ENCODE measurements around the gene ATP5F1B. TPM values are rescaled to one million over a fixed set of nuclear protein-coding genes. Genes with fewer than 3 reads are reported as not detected.

ATP5F1B gene
- total and polyA plus RNA-seq, 9 of the 15 experiments (the other 6 are each of a cell fraction or from before 2014, with no cell fraction given) = 908 to 3,125 (median 1,482) TPM

DNA sequence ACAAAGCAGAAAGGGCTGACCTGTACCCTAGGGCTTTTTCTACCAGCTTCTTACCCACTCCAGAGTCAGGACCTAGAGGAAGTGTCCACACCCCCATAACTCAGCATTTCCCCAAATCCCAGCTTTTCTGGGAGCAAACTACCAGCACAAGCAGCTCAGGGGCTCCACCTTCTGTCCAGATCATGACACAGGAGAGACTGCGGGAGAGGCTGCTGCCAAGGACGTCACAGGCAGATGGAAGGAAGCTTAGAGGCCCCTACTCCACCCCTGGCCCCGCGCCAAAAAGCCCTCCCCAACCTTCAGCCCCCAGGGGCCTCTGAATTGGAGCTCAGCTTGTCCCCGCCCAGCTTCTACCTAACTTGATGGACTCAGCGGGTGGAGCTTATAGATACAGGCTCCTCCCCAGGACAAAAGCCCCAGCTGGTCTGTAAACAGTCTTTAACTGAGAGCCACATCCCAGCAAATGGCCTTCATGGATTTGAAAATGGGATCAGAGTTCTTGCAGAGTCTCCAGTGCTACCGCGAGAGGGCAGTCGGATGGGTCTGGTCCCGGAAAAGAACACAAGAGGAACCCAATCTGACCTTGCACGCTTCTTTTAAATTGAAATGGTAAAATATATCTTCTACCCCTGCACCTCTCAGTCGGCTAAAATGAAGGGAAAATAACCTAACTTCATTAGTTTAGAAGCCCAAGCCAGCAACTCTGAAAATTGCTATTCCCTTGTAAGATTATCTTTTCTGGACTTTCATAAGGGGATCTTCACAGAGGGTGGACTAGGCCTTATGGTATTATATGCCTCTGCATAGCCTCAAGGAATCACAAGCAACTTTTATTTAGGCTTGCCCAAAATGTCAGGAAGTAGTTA lies 8.9 kb downstream of the ATP5F1B start (continued):
- TF ChIP-seq FOXP4 (CRISPR knock-in tag; IDR thresholded peaks at IDR 0.05; ENCODE audit: borderline replicate concordance) (0 out of 2 replicates have a peak, but pooled peaks have one; percentile 11), MEF2A (IDR thresholded peaks at IDR 0.05; ENCODE audit: control insufficient read depth, low read depth, low read length) (peak; percentile 26; the same call in 1 of the 2 replicates), XRCC3 (IDR thresholded peaks at IDR 0.05) (no peak), PHTF2 (CRISPR knock-in tag; IDR thresholded peaks at IDR 0.05) (peak; percentile 43; the same call in 1 of the 2 replicates), XRCC5 (IDR thresholded peaks at IDR 0.05; ENCODE audit: low read depth, low read length) (peak; percentile 27; the same call in 1 of the 2 replicates), MAZ (CRISPR knock-in tag; conservative IDR thresholded peaks at IDR 0.05 in 1 of 2, IDR thresholded peaks at IDR 0.05 in 1 of 2) (peak; percentile 91 to 99), TOE1 (IDR thresholded peaks at IDR 0.05; ENCODE audit: borderline replicate concordance) (no peak; the same call in 1 of the 2 replicates), TOE1 (CRISPR knock-in tag; IDR thresholded peaks at IDR 0.05; ENCODE audit: borderline replicate concordance, low read depth) (no peak), SMARCB1 (IDR thresholded peaks at IDR 0.05; ENCODE audit: insufficient read length, low read depth) (no peak), ZNF165 (CRISPR knock-in tag; IDR thresholded peaks at IDR 0.05; ENCODE audit: borderline replicate concordance) (no peak), HSF4 (CRISPR knock-in tag; IDR thresholded peaks at IDR 0.05; ENCODE audit: borderline replicate concordance) (no peak), SETDB1 (IDR thresholded peaks at IDR 0.05; ENCODE audit: low read length) (no peak), PHF8 (IDR thresholded peaks at IDR 0.05; ENCODE audit: borderline replicate concordance, low read length) (no peak), ILK (tag; IDR thresholded peaks at IDR 0.05; ENCODE audit: borderline replicate concordance, low read depth) (no peak), SAP30 (IDR thresholded peaks at IDR 0.05; ENCODE audit: borderline replicate concordance, insufficient read depth, low read depth, low read length, poor library complexity, severe bottlenecking) (no peak), E2F5 (CRISPR knock-in tag; IDR thresholded peaks at IDR 0.05) (no peak), ILF3 (IDR thresholded peaks at IDR 0.05; ENCODE audit: borderline replicate concordance) (peak; percentile 75; the same call in 1 of the 2 replicates), TAF7 (tag; IDR thresholded peaks at IDR 0.05) (no peak)
- TF ChIP-seq, protein P1, sequence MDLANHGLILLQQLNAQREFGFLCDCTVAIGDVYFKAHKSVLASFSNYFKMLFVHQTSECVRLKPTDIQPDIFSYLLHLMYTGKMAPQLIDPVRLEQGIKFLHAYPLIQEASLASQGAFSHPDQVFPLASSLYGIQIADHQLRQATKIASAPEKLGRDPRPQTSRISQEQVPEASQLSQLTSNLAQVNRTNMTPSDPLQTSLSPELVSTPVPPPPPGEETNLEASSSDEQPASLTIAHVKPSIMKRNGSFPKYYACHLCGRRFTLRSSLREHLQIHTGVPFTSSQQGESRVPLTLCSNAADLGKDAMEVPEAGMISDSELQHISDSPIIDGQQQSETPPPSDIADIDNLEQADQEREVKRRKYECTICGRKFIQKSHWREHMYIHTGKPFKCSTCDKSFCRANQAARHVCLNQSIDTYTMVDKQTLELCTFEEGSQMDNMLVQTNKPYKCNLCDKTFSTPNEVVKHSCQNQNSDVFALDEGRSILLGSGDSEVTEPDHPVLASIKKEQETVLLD (IDR thresholded peaks at IDR 0.05) = no peak
- TF ChIP-seq, protein P2, sequence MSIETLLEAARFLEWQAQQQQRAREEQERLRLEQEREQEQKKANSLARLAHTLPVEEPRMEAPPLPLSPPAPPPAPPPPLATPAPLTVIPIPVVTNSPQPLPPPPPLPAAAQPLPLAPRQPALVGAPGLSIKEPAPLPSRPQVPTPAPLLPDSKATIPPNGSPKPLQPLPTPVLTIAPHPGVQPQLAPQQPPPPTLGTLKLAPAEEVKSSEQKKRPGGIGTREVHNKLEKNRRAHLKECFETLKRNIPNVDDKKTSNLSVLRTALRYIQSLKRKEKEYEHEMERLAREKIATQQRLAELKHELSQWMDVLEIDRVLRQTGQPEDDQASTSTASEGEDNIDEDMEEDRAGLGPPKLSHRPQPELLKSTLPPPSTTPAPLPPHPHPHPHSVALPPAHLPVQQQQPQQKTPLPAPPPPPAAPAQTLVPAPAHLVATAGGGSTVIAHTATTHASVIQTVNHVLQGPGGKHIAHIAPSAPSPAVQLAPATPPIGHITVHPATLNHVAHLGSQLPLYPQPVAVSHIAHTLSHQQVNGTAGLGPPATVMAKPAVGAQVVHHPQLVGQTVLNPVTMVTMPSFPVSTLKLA (conservative IDR thresholded peaks at IDR 0.05) = peak; percentile 55 to 61; a peak in 3 of 4 replicates
